ENCODE results near the gene PDSS2.

DNA sequence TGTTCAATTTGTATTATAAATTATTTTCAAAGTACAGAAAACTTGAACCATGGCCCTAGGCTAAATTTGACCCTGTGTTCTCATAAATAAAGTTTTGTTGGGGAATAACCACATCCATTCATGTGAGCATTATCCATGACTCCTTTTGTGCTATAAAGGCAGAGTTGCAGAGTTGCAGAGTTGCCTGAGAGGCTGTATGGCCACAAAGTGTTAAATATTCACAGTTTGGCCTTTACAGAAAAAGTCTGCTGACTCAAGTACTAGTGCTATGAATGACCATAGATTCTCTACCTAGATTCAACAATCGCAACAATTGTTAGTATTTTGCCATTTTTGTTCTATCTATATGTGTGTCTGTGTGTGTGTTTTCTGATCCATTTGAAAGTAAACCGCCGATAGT, 297.8 kb downstream of the PDSS2 start:
- TF ChIP-seq, protein P1, sequence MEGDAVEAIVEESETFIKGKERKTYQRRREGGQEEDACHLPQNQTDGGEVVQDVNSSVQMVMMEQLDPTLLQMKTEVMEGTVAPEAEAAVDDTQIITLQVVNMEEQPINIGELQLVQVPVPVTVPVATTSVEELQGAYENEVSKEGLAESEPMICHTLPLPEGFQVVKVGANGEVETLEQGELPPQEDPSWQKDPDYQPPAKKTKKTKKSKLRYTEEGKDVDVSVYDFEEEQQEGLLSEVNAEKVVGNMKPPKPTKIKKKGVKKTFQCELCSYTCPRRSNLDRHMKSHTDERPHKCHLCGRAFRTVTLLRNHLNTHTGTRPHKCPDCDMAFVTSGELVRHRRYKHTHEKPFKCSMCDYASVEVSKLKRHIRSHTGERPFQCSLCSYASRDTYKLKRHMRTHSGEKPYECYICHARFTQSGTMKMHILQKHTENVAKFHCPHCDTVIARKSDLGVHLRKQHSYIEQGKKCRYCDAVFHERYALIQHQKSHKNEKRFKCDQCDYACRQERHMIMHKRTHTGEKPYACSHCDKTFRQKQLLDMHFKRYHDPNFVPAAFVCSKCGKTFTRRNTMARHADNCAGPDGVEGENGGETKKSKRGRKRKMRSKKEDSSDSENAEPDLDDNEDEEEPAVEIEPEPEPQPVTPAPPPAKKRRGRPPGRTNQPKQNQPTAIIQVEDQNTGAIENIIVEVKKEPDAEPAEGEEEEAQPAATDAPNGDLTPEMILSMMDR (optimal IDR thresholded peaks at IDR 0.05 in 1 of 3, IDR thresholded peaks at IDR 0.05 in 1 of 3, conservative IDR thresholded peaks at IDR 0.05 in 1 of 3; ENCODE audit: extremely low read depth in 1 of 3, insufficient read depth in 2 of 3, low read length in 3 of 3), result no peak
- no peak for TF ChIP-seq EZH2 (IDR thresholded peaks at IDR 0.05; ENCODE audit: low read length)

Data from keratinocyte (primary cell).